IMR-90 (cell line): ENCODE data around the gene COPB1. TPM values are rescaled to one million over a fixed set of nuclear protein-coding genes. Genes with fewer than 3 reads are reported as not detected.

Experiments used
- ATAC-seq: fragments of 200-7000 bp; cut with Tn5 transposase; 2 replicates; pipeline ENCODE4 v1.9.1; 2020; ENCODE audit warnings: low read depth, mild to moderate bottlenecking, moderate library complexity
- BruUV-seq: library from RNA; stranded (reverse); fragments of 400-500 nt; replicated peaks from 2 replicates; lab custom pipeline; 2021; lab: Mats Ljungman, UMichigan
- CTCF ChIA-PET: fragments of 300-600 bp; formaldehyde crosslinking; extraction: SDS; loops from one replicate; lab custom pipeline; 2021; ENCODE audit warnings: antibody characterized with exemption; lab: Yijun Ruan, JAX
- POLR2A ChIA-PET: fragments of 300-600 bp; sonication (Branson Sonifier 250); formaldehyde crosslinking; loops from one replicate; lab custom pipeline; 2022; ENCODE audit warnings: antibody characterized with exemption; ENCODE audit not compliant: unreplicated experiment; lab: Charles Lee
- DNase-seq: peaks from one replicate; pipeline ENCODE4 v3.0.0; 2013
- H2AFZ ChIP-seq: replicated peaks from 2 replicates; pipeline ENCODE3; 2013; ENCODE audit warnings: low read length, mild to moderate bottlenecking; ENCODE audit not compliant: poor library complexity
- H2AK5ac ChIP-seq: 2 replicates; pipeline ENCODE4 v1.6.1; 2013; ENCODE audit warnings: low read depth, low read length, inconsistent platforms
- H2AK9ac ChIP-seq: replicated peaks from 2 replicates; pipeline ENCODE3; 2013; ENCODE audit warnings: mild to moderate bottlenecking, low read depth, low read length, moderate library complexity; ENCODE audit not compliant: poor library complexity
- H2BK120ac ChIP-seq: 2 replicates; pipeline ENCODE4 v1.6.1; 2013; ENCODE audit warnings: low read depth, low read length, inconsistent platforms
- H2BK15ac ChIP-seq: 3 replicates; pipeline ENCODE4 v1.6.1; 2013; ENCODE audit warnings: low read depth, low read length, inconsistent platforms
- H2BK20ac ChIP-seq: 2 replicates; pipeline ENCODE4 v1.6.1; 2013; ENCODE audit warnings: low read depth, mild to moderate bottlenecking, inconsistent platforms, low read length, moderate library complexity
- H2BK5ac ChIP-seq: 2 replicates; pipeline ENCODE4 v1.6.1; 2013; ENCODE audit warnings: mild to moderate bottlenecking, low read depth, low read length, inconsistent platforms; ENCODE audit not compliant: poor library complexity, severe bottlenecking
- H3K14ac ChIP-seq: replicated peaks from 2 replicates; pipeline ENCODE4 v1.6.1; 2013; ENCODE audit warnings: low read depth, low read length, inconsistent platforms
- H3K18ac ChIP-seq: 2 replicates; pipeline ENCODE4 v1.6.1; 2013; ENCODE audit warnings: low read depth, low read length, control low read depth
- H3K23ac ChIP-seq: 2 replicates; pipeline ENCODE4 v1.6.1; 2013; ENCODE audit warnings: low read depth, low read length, inconsistent platforms
- H3K27ac ChIP-seq: 2 replicates; pipeline ENCODE4 v1.5.1; 2013; ENCODE audit warnings: mild to moderate bottlenecking, control low read depth, low read length; ENCODE audit not compliant: insufficient read depth
- H3K27me3 ChIP-seq: 2 replicates; pipeline ENCODE4 v1.6.1; 2013; ENCODE audit warnings: low read length; ENCODE audit not compliant: control insufficient read depth, insufficient read depth
- H3K36me3 ChIP-seq: 2 replicates; pipeline ENCODE4 v1.6.1; 2013; ENCODE audit warnings: low read length, mixed read lengths; ENCODE audit not compliant: control insufficient read depth, insufficient read depth
- H3K4ac ChIP-seq: 2 replicates; pipeline ENCODE4 v1.6.1; 2013; ENCODE audit warnings: low read depth, low read length, inconsistent platforms
- H3K4me1 ChIP-seq: 2 replicates; pipeline ENCODE4 v1.6.1; 2013; ENCODE audit warnings: low read length, mixed read lengths; ENCODE audit not compliant: control insufficient read depth, insufficient read depth
- H3K4me2 ChIP-seq: 2 replicates; pipeline ENCODE4 v1.6.1; 2013; ENCODE audit warnings: low read depth, mild to moderate bottlenecking, control low read depth, low read length, moderate library complexity
- H3K4me3 ChIP-seq: 2 replicates; pipeline ENCODE4 v1.5.1; 2013; ENCODE audit warnings: low read depth, mild to moderate bottlenecking, control low read depth, low read length, moderate library complexity; ENCODE audit not compliant: insufficient read depth
- H3K56ac ChIP-seq: 2 replicates; pipeline ENCODE4 v1.6.1; 2013; ENCODE audit warnings: low read length, inconsistent platforms; ENCODE audit not compliant: insufficient read depth; ENCODE audit errors: extremely low read depth
- H3K79me1 ChIP-seq, 2 experiments: 2 replicates each; pipeline ENCODE4 v1.6.1; 2013; ENCODE audit warnings: low read length in 2 of 2, inconsistent platforms in 1 of 2, low read depth in 1 of 2
- H3K9ac ChIP-seq: 2 replicates; pipeline ENCODE4 v1.6.1; 2013; ENCODE audit warnings: low read depth, low read length, control low read depth
- H3K9me1 ChIP-seq: 2 replicates; pipeline ENCODE4 v1.6.1; 2013; ENCODE audit warnings: low read length, inconsistent platforms; ENCODE audit not compliant: insufficient read depth
- H3K9me3 ChIP-seq: 2 replicates; pipeline ENCODE4 v1.6.1; 2013; ENCODE audit warnings: low read length; ENCODE audit not compliant: control insufficient read depth, insufficient read depth
- H4K20me1 ChIP-seq: 2 replicates; pipeline ENCODE4 v1.6.1; 2013; ENCODE audit warnings: low read length, inconsistent platforms; ENCODE audit not compliant: insufficient read depth
- H4K5ac ChIP-seq: 2 replicates; pipeline ENCODE4 v1.6.1; 2013; ENCODE audit warnings: mild to moderate bottlenecking, low read depth, low read length, control low read depth
- H4K8ac ChIP-seq, 2 experiments: 2 replicates each; pipeline ENCODE4 v1.6.1; 2013; ENCODE audit warnings: low read depth in 2 of 2, low read length in 2 of 2, control low read depth in 1 of 2, inconsistent platforms in 1 of 2
- H4K91ac ChIP-seq: 2 replicates; pipeline ENCODE4 v1.6.1; 2013; ENCODE audit warnings: low read depth, low read length, inconsistent platforms; ENCODE audit not compliant: insufficient read depth
- BHLHE40 ChIP-seq: fragments of 150-350 bp; IDR thresholded peaks from 2 replicates; pipeline ENCODE4 v1.6.1; 2016; ENCODE audit warnings: mild to moderate bottlenecking, low read depth, low read length
- CHD1 ChIP-seq: IDR thresholded peaks from 2 replicates; pipeline ENCODE4 v1.6.1; 2012; ENCODE audit warnings: low read depth, low read length, improper control_type of control experiment
- CTCF ChIP-seq: conservative IDR thresholded peaks from 2 replicates; pipeline ENCODE4 v1.5.1; 2012; ENCODE audit warnings: mild to moderate bottlenecking, low read depth, low read length, improper control_type of control experiment
- POLR2A ChIP-seq: IDR thresholded peaks from 2 replicates; pipeline ENCODE4 v1.6.1; 2012; ENCODE audit warnings: mild to moderate bottlenecking, low read depth, low read length
- RCOR1 ChIP-seq: IDR thresholded peaks from 2 replicates; pipeline ENCODE4 v1.6.1; 2012; ENCODE audit warnings: mild to moderate bottlenecking, low read length, improper control_type of control experiment; ENCODE audit not compliant: insufficient replicate concordance
- WGBS, 2 experiments: methylation state at CpG; one replicate each; pipeline versions ENCODE4 v1.1.5 to v1.1.7; 2013; ENCODE audit warnings: missing lambda C conversion rate in 2 of 2; ENCODE audit not compliant: insufficient read length in 1 of 2; ENCODE audit errors: extremely low coverage in 2 of 2; 5-methylcytosine and 5-hydroxymethylcytosine counted together
- dilution Hi-C: fragments of 300-500 bp; cut with HindIII; formaldehyde crosslinking; loops from one replicate; pipeline ENCODE4 v1.14.3; 2018; ENCODE audit warnings: low sequenced_read_pairs; ENCODE audit not compliant: unreplicated experiment
- in situ Hi-C: fragments of 300-500 bp; cut with MboI; formaldehyde crosslinking; loops from 3 replicates; pipeline ENCODE4 v1.14.3; 2019; ENCODE audit warnings: low sequenced_read_pairs, inconsistent platforms, mixed read lengths
- intact Hi-C: fragments of 100-400 bp; cut with micrococcal nuclease; formaldehyde crosslinking; loops from 2 replicates; pipeline ENCODE4 v1.10.0; 2022
- polyA plus RNA-seq, 3 experiments: library from polyadenylated mRNA; depleted of rRNA; stranded (reverse); fragments of >200 nt; gene quantifications; 2 replicates each; pipeline ENCODE4 v1.2.3, GENCODE V29; 2012; ENCODE audit warnings: low replicate concordance in 1 of 3
- total RNA-seq: library from RNA; depleted of rRNA; stranded (reverse); fragments of >200 nt; gene quantifications from 2 replicates; pipeline ENCODE4 v1.2.3, GENCODE V29; 2012

Gene COPB1
- total and polyA plus RNA-seq, 2 of the 4 experiments (the other 2 are of a cell fraction), result 136 to 341 TPM

GRCh38 chr11:14538926-14539554 is 39.4 kb upstream of the COPB1 start:
- ChIA-PET POLR2A (no interaction called here), CTCF (no interaction called here)
- no TSS peak for BruUV-seq
- in situ Hi-C loops (no loop called here), dilution Hi-C loops (no loop called here), intact Hi-C loops (loop anchor here (5.0 kb wide), 1 partner anchor 248 kb away; no protein-coding TSS in a partner anchor)
- Histone ChIP-seq H3K4me3 (no peak overlapping the region), H3K36me3 (no peaks in the 10 kb centered on the region), H3K27me3 (peaks cover 2% of the 10 kb centered on the region), H3K9ac (no peak overlapping the region), H3K56ac (no peak overlapping the region), H2AFZ (no peak overlapping the region), H2BK120ac (no peak overlapping the region), H3K4ac (no peak overlapping the region), H2AK5ac (no peak overlapping the region), H3K23ac (no peak overlapping the region), H2BK5ac (no peak overlapping the region), H2BK20ac (no peak overlapping the region), H3K14ac (no peak overlapping the region), H4K20me1 (no peaks in the 10 kb centered on the region), H4K5ac (no peak overlapping the region), H3K4me2 (no peak overlapping the region), H4K8ac (no peak overlapping the region), H2AK9ac (no peak overlapping the region), H2BK15ac (no peak overlapping the region), H3K18ac (no peak overlapping the region), H3K79me1 (no peaks in the 10 kb centered on the region), H4K91ac (no peak overlapping the region), H3K4me1 (no peaks in the 10 kb centered on the region), H3K9me1 (no peaks in the 10 kb centered on the region), H3K27ac (no peak overlapping the region), H3K9me3 (no peaks in the 10 kb centered on the region)
- DNase-seq (no peak), ATAC-seq (no peak)
- TF ChIP-seq CHD1 (no peak), BHLHE40 (no peak), POLR2A (no peak), RCOR1 (no peak), CTCF (no peak)
- WGBS, 2 experiments, result no CpG with 5 or more reads among the region's 3 CpGs
